ENCODE results near the gene NKRF.

- TF ChIP-seq CTCF (IDR thresholded peaks at IDR 0.05) = no peak
- no peak for TF ChIP-seq POLR2AphosphoS5 (IDR thresholded peaks at IDR 0.05)
- TF ChIP-seq POLR2A (IDR thresholded peaks at IDR 0.05) = no peak
- TF ChIP-seq EP300 (IDR thresholded peaks at IDR 0.05) = no peak
These were observed 18.2 kb upstream of the NKRF start for GRCh38 chrX:119624417-119624816.

Data from upper lobe of left lung (tissue), 4 donors.